GM12891 (cell line): Measurements from ENCODE around the gene ZNF236.

Experiments used
- PAX5 ChIP-seq: IDR thresholded peaks from 2 replicates; pipeline ENCODE4 v1.6.1; 2011; ENCODE audit warnings: low read length, moderate library complexity, mild to moderate bottlenecking; ENCODE audit not compliant: insufficient read depth, severe bottlenecking
- POLR2A ChIP-seq: IDR thresholded peaks from 2 replicates; pipeline ENCODE4 v1.6.1; 2011; ENCODE audit warnings: low read depth, low read length, control low read depth
- POLR2AphosphoS5 ChIP-seq: IDR thresholded peaks from 2 replicates; pipeline ENCODE4 v1.6.1; 2011; ENCODE audit warnings: low read depth, low read length, control low read depth
- TAF1 ChIP-seq: IDR thresholded peaks from 2 replicates; pipeline ENCODE4 v1.6.1; 2011; ENCODE audit warnings: low read depth, low read length, control low read depth

- TF ChIP-seq POLR2A (no peak), POLR2AphosphoS5 (no peak), TAF1 (no peak), PAX5 (no peak)
These were observed 49.7 kb upstream of the ZNF236 start for GRCh38 chr18:76772665-76773064.
